Skin epidermis (tissue), 12 donors: ENCODE results near the gene ABCC4.

Experiments used
- H3K27ac ChIP-seq, 21 experiments: fragments of 200-600 bp; sonication (generic) in 11 of 21; one replicate each; pipeline ENCODE4 v1.5.0; 2020; ENCODE audit warnings: mild to moderate bottlenecking in 3 of 21, inconsistent platforms in 2 of 21, moderate library complexity in 2 of 21
- H3K4me3 ChIP-seq, 7 experiments: fragments of 200-600 bp; sonication (generic) in 2 of 7; one replicate each; pipeline ENCODE4 v1.5.0; 2020; ENCODE audit warnings: inconsistent platforms in 2 of 7, mild to moderate bottlenecking in 2 of 7, moderate library complexity in 1 of 7

Gene ABCC4

DNA sequence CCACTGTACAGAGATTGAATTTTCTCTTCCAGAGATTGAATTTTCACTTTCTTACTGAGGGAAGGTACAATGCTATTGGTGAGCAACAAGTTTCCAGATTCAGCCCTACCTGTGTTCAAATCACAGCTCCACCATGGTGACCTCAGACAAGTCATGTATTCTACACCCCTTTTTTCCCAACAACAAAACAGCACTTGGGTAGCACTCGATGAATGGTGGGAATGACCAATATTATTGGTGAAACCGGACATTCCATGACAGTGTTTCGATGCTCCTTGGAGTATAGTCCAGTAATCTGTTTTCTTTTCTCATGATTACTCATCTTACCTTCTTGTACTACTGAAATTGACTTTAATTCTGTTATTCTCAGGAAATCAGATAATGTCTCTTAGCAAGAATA lies 322.7 kb downstream of the ABCC4 start:
- no peak overlapping the region for H3K4me3 ChIP-seq

GRCh38 chr13:94974015-94974951 lies 327.0 kb downstream of the ABCC4 start:
- H3K27ac ChIP-seq, result no peak overlapping the region
- H3K4me3 ChIP-seq, result no peak overlapping the region

More for the DNA sequence above, 322.7 kb downstream of the ABCC4 start:
- H3K27ac ChIP-seq, result no peak overlapping the region

DNA sequence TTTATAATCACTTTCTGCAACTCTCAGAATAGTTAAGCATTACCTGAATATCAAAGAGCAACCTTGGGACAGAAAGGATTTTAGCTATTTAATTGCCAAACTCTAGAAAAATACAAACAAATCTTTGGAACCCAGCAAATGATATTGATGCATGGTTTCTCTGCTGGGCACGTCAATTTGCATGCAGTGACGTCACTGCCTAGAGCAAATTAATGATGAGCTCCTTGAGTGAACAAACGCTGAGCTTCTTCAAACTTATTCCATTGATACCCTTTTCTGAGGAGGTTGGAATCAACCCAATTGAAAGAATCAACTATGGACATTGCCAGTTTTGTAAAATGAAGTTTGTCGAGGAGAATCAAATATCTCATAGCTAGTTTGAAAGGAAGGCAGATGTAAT lies 329.0 kb downstream of the ABCC4 start:
- Histone ChIP-seq H3K27ac (no peak overlapping the region), H3K4me3 (no peak overlapping the region)
